ENCODE measurements around the gene PDGFC.
A peak's percentile ranks its signal among the peaks of the same experiment; 100 is the strongest.

Gene PDGFC

DNA sequence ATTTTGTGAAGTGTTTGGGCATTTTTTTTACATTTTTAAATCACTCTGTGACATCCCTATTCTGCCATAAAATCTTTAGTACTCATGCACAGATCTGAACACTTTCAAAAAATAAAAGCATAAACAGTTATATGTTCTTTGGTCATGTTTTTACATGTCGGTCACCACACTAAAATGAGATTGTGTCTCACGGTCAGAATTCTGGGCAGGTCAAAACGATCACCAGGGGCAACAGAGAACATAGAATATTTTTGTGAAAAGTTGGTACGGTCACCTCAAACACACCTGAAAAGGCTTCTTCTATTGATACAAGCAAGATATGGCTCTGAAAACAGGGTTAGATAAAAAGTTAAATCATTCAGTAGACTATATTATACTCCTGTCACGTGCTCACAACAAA is 189.1 kb downstream of the PDGFC start:
- no peak for DNase-seq (ENCODE audit: low spot score)

GRCh38 chr4:156781852-156782251 is 189.7 kb downstream of the PDGFC start:
- no peak for DNase-seq (ENCODE audit: low spot score)

DNA sequence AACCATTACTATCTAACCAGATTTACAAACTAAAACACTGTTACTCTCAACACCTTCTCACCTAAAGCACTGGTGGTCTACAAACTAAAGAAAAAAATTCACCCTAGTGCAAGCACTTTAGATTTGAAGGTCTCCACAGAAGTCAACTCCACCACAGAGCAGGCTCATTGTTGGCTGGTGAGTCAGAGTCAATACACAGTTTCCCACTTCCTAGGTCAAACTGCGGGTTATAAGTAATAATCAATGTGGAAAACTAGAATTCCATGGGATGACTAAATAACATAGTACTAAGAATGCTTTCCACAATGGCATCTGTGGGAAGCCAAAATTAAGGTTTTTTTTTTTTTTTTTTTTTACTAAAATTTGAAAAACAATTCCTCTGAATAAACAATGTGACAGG is 191.8 kb downstream of the PDGFC start:
- no peak for DNase-seq (ENCODE audit: low spot score)

DNA sequence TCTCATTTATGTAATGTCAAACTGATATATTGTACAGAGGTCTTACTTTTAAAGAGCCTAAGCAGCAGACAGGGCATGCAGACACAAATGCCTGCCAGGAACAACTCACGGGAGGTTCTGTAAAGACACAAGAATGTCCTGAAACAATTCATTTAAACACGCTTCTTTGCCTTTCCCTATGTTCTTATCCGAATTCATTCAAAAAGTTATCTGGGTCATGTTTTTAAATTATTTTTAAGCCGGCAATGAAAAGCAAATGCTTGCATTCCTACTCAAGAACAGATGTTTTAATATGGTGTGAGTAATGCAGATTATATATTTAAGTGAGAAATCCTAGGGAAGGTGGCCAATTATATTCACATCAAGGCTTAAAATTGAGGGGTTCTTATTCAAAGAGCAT is 192.6 kb downstream of the PDGFC start:
- no peak for DNase-seq (ENCODE audit: low spot score)

GRCh38 chr4:156778606-156779005 is 193.0 kb downstream of the PDGFC start:
- DNase-seq (ENCODE audit: low spot score): no peak

DNA sequence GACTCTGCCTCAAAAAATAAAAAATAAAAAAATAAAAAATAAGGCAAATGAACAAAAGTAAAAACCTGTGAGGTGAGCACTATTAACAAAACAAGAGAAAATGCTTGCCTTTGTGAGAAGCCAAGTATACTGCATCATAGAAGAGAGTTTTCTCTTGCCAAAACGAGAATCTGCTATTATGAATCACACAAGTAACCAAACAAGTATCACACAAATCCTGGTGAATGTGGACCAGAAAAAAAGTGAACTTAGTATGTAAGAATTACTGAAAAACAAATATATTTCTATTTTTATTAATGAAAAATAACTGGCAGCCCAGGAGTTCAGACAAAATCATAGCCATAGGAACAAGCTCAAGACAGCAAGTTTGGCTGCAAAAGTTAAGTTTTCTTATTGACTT is 193.5 kb downstream of the PDGFC start:
- no peak for DNase-seq (ENCODE audit: low spot score)

- no peak for DNase-seq (ENCODE audit: low spot score)
Observed at GRCh38 chr4:156775813-156776212, 195.8 kb downstream of the PDGFC start.

DNA sequence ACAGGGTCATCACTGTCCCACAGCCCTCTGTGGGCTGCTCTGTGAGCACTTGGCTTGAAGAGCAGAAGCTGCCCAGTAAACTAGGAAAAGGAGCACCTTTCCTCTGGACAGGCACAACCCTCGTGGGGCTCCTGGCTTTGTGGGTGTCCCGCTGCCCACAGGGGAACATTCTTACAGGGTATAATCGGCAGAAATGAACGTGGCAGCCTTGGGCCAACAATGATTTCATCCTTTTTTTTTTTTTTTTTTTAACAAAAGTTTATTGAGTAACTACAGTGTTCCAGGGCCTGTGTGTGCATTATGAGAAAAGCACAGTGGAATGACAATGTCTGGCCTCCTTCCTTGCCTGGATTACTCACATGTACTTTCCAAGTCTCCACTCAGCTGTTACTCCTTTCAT is 197.2 kb downstream of the PDGFC start:
- no peak for DNase-seq (ENCODE audit: low spot score)

DNA sequence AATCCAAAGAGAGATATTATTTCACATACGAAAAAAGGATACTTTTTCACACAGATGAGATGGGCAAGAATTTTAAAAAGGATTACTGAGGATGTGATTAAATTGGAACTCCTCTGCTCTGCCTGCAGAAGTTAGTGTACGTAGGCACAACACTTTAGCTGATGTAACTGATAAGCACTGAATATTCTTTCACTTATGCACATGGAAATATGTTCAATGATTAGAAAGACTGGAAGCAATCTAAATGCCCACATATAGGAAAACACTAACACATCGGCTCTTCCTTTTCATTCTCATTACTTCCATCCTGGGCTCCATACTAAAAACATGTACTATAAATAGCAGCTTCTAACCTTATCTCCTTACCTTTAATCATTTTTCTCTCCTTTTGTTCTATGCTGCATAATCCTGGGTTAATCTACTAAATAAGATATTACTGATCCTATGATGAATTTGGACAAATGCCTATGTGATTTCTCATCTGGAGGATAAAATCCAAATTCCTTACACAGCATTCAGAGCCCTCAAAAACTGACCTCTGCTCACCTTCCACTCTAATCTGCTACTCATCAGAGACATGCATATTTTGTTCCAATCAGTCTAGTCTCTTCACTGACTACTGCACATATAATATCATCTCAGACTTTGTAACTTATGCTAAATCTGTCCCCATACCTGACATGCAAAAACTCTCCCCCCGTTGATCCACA is 197.8 kb downstream of the PDGFC start:
- DNase-seq (ENCODE audit: low spot score): no peak

GRCh38 chr4:156771171-156771837 is 200.3 kb downstream of the PDGFC start:
- DNase-seq (ENCODE audit: low spot score): no peak

DNA sequence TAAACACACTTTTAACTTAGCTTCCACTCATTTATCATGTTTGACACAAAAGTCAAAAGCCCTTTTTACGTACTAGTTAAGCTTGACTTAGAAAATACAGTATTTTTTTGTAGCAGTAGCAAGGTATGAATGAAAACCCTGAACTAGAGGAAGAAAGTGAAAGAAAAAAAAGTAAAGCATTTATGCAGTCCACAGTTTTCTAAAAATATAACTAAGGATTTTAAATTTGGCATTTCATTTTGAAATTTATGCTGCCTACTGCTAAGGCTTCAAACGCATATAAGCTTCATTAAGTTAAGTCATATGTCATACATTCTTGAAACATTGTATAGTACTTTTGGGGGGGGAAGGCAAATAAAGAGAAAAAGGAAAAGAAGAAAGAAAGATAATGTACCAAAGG is 201.5 kb downstream of the PDGFC start:
- DNase-seq (ENCODE audit: low spot score): no peak

DNA sequence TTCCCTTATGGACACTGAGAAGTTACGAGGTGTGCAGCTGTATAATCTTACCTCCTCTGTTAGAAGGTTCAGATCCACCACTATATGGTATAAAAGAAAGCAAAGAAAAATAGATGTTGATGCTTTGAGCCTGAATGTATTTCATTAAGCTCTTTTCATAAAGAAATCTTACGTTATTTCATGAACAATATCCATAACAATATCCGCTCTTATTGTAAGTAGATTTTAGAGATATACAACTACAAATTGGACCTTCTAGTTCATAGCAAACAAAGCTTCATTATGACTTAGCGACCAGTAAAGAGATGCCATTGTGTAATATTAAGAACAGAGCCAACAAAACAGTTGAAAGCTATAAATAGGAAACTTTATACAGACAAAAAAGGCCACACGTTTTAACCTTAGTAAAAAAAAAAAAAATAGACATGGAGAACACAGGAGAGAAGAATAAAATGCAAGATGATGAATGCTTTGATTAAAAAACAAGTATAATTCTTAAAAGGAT is 203.6 kb downstream of the PDGFC start:
- no peak for DNase-seq (ENCODE audit: low spot score)

DNA sequence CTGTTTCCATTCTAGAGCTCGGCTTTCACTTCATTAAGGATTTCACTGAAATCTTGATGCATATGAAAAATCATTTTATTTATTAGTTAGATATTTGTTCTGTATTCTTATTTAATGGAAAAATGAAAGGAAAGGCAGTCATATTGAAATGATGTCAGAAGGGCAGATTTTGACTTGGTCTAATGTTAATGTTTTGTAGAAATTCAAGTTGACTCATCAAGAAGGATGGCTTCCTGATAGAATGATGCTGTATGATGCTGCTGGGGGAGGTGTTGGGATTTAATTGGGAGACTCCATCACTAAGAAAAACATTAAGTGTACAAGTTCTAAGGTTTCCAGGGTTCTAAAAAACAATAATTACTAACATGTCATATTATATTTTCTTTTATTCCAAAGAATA is 204.8 kb downstream of the PDGFC start:
- no peak for DNase-seq (ENCODE audit: low spot score)

DNA sequence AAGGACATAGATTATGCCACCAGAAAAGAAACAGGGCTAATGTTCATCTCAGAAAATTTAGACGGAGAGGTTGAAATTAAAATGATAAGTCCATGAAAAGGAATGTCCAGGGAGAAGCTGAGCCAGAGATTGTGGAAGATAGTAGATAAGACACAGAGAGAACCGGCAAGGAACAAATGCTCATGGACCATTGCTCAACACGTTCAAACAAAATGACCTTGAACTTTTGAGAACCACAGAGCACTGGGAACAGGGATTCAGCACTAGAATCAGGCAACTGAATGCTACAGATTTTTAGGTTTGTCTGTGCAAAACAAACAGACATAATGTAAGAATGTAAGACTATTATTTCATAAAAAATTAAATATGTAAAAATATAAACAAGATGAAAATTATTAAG is 206.3 kb downstream of the PDGFC start:
- DNase-seq (ENCODE audit: low spot score): no peak

DNA sequence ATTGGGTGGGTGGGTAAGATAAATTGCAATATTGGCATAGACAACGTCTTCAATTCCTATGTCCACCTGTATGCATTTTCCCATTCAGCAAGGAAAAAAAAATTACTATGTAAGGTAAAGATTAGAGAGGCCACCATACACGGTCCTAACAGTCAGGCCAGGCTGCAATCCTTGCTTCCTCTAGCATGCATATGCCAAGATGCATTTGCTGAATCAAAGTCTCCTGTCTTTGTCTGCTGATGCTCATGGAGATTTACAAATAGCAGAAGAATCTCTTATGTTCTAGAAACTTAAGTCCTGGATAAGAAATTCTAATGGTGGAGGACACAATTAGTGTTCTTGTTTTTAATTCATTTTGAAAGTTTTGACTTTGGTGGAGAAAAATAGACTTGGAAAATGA is 206.8 kb downstream of the PDGFC start:
- DNase-seq (ENCODE audit: low spot score): no peak

DNA sequence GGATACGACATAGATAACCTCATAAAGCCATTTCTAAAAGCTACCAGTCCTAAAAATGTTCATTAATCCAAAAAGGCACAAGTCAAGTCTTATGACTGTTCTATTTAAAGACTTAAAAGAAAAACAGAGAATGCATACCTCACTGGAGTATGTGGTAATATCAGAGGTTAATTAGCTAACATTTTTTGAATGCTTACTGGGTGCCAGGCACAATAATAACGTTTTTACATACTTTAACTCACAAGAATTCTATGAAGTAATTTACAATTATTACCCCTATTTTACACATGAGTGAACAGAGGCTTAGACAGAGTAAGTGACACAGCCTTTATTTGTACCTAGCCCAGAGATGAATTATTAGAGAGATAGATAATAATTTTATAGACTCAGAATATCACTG is 207.5 kb downstream of the PDGFC start:
- no peak for DNase-seq (ENCODE audit: low spot score)

- DNase-seq (ENCODE audit: low spot score): no peak
Observed at GRCh38 chr4:156763511-156763910, 208.1 kb downstream of the PDGFC start.

- DNase-seq (ENCODE audit: low spot score): no peak
Observed at GRCh38 chr4:156762851-156763250, 208.7 kb downstream of the PDGFC start.

- no peak for DNase-seq (ENCODE audit: low spot score)
Observed at GRCh38 chr4:156756118-156756517, 215.5 kb downstream of the PDGFC start.

GRCh38 chr4:156754832-156755570 is 216.6 kb downstream of the PDGFC start:
- peak; percentile 19 for DNase-seq (ENCODE audit: low spot score)

DNA sequence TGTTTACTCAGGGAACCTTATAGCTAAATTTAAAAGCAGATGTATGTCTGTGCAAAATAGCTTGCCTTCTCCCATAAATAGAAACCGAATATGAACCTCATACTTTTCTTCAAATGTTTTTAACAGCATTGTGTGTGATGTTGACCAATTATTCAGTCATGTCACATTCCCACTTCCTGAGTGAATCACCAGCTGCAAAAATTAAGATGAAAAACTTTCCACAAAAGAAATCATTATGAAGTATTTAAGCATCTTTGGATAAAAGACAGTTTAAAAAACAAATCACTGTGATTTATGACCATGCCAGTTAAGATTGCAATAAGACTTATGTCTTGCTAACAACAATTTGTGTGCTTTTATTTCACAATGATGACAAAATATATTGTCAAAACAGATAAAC is 220.1 kb downstream of the PDGFC start:
- DNase-seq (ENCODE audit: low spot score): no peak

DNA sequence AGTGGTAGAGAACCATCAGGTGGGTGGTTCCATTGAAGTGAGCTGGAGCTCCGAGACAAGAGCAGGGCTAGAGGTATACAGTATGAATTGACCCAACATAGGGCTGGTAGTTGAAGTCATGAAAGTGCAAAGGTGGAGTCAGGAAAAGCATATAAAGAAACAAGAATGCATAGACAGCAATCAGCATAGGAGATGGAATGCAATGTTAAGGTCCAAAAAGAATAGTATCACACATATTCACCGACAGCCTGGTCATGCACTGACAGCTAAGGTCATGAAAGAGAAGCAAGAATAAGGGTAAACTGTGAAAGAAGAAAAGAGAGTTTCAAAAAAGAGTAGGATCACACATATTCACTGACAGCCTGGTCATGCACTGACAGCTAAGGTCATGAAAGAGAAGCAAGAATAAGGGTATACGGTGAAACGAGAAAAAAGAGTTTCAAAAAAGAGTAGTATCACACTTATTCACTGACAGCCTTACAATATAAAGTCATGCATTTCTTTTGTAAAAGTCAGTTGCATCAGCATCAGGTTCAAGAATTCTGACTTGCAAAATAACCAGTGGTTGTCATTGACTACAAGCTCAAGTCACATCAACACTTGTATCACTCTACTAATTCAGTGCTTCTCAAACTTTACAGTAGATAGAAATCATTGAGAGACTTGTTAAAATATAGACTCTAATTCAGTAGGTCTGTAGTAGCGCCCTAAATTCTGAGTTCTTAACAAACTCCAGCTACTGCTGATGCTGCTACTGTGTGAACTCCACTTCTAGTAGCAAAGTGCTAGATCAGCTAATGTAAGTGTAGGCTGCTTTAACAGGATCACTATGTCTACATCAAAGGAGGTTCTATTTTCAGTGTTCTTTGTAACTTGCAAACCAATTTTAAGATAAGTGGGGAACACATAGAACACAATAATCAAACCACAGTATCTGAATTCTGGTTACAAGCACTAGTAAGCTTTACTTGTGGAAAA is 221.9 kb downstream of the PDGFC start:
- no peak for DNase-seq (ENCODE audit: low spot score)

Measured in NAMALWA (cell line).